OCI-LY7 (cell line): Measurements from ENCODE around the gene ASB4.

ENCODE experiments used
- CTCF ChIP-seq: fragments of 200-600 bp; sonication (generic); conservative IDR thresholded peaks from 2 replicates; pipeline ENCODE4 v1.5.1; 2014; ENCODE audit warnings: mild to moderate bottlenecking, antibody characterized with exemption, low read length, moderate library complexity, mixed read lengths
- EZH2phosphoT487 ChIP-seq: fragments of 200-600 bp; sonication (generic); IDR thresholded peaks from 2 replicates; pipeline ENCODE4 v1.6.1; 2018; ENCODE audit warnings: low read depth, borderline replicate concordance, mild to moderate bottlenecking, mixed run types, antibody characterized with exemption, low read length, moderate library complexity, mixed read lengths

DNA sequence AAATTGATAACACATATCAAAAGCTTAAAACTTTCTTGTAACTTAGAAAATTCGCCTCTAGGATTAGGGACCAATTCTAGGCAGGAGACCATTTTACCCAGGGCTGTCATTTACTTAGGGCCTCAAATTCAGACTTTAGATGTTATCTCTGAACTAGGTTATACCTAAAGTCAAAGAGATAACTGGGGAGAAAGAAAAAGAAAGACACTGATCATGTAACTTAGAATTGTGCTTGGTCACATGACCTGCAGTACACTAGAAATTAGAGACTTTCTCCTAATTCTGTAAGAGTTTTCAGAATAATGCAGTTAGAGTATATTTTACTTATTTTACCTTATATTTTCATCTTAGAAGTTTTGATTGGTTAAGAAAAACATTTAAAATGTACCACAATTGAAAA lies 16.7 kb downstream of the ASB4 start:
- TF ChIP-seq CTCF (no peak), EZH2phosphoT487 (no peak)
